ENCODE measurements around the gene KMT2D.

The KMT2D gene

DNA sequence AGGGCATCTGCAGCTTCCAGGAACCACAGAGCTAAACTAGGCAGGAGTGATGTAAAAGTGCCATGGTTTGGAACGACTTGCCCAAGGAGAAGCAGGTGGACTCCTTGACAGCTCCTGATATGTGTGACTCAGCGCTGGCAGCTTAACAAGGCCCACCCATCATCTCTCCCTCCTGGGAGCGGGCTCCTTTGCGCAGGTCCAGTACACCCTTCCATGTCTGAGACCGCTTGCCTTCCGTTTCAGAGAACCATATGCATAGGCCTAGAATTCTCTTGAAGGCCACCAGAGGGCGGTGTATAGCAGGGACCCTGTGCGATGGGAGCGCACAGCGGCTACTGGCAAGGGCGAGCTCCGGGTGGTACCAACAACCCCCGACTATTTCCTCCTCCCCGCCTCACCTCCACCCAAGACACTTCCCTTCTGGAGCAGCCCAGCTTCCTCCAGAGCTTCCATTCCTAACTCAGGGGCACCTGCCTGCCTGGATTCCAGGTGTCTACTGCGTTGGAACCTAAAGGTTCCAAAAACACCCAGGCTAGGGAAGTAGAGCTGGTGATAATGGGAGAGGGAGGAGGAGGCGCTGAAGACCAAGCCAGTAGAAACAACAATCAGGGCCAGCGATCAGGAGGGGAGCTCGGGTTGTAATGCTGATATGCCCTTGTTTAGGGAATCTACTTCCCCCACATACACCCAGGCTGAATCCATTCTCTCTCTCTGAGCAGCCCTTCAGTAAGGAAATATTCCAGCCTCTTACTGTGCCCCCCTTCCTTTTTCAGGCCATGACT lies 27.7 kb upstream of the KMT2D start:
- in situ Hi-C loops (cut with MboI; ENCODE audit: low sequenced_read_pairs): no loop called here

GRCh38 chr12:49086116-49086515 lies 25.5 kb upstream of the KMT2D start:
- in situ Hi-C loops (cut with MboI; ENCODE audit: low sequenced_read_pairs): no loop called here

DNA sequence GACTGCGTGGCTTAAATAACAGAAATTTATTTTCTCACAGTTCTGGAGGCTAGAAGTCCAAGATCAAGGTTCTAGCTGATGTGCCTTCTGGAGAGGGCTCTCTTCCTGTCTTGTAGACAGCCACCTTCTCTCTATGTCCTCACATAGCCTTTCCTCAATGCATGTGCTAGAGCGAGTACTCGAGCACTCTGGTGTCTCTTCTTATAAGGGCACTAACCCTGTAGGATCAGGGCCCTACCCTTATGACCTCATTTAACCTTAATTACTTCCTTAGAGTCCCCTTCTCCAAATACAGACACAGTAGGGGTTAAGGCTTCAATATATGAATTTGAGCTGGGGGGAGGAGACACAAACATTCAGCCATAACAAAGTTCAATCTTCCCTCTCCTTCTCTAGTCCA lies 23.8 kb upstream of the KMT2D start:
- in situ Hi-C loops (cut with MboI; ENCODE audit: low sequenced_read_pairs): no loop called here

GRCh38 chr12:49079793-49080192 lies 19.2 kb upstream of the KMT2D start:
- in situ Hi-C loops (cut with MboI; ENCODE audit: low sequenced_read_pairs): no loop called here

GRCh38 chr12:49070971-49071370 lies 10.4 kb upstream of the KMT2D start:
- in situ Hi-C loops (cut with MboI; ENCODE audit: low sequenced_read_pairs): loop anchor here (25.0 kb wide), 1 partner anchor 166 kb away; no protein-coding TSS in a partner anchor

GRCh38 chr12:49069507-49070346 lies 9.1 kb upstream of the KMT2D start, which contains the start of gene RHEBL1:
Gene RHEBL1, minus strand, starts transcription at chr12:49069979. Its CDS starts 194 bp downstream, at chr12:49069785.
- in situ Hi-C loops (cut with MboI; ENCODE audit: low sequenced_read_pairs): loop anchor here (25.0 kb wide), 1 partner anchor 168 kb away; no protein-coding TSS in a partner anchor

DNA sequence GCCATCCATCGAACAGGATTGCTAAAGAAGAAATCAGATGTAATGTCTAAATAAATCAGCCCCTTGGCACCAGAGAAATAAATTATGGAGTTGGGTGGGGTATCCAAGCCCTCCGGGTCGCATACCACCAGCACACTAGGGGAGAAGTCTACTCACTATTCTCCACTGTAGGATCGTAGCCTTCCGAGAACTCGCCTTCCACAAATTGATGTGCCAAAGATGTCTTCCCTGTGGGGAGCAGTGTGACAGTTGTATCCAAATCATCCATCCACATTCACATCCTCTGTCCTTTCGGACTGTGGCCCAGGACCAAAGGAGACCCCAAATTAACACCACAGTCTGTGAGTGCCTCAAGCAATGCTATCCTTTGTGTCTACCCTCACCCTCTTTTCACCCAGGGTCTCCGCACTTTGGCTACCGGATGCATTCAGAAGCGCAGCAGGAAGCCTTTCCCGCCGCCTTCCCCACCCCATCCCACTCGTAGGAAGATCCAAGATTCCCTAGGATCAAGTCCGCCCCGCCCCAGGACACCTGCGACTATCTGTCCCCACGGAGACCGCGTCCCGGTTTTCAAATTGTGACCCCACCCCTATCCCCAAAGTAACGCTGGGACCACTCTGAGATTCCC lies 8.4 kb upstream of the KMT2D start:
- in situ Hi-C loops (cut with MboI; ENCODE audit: low sequenced_read_pairs): loop anchor here (25.0 kb wide), 1 partner anchor 168 kb away; no protein-coding TSS in a partner anchor

- in situ Hi-C loops (cut with MboI; ENCODE audit: low sequenced_read_pairs): loop anchor here (25.0 kb wide), 1 partner anchor 171 kb away; no protein-coding TSS in a partner anchor
Measured at GRCh38 chr12:49066120-49066519, 5.5 kb upstream of the KMT2D start.

DNA sequence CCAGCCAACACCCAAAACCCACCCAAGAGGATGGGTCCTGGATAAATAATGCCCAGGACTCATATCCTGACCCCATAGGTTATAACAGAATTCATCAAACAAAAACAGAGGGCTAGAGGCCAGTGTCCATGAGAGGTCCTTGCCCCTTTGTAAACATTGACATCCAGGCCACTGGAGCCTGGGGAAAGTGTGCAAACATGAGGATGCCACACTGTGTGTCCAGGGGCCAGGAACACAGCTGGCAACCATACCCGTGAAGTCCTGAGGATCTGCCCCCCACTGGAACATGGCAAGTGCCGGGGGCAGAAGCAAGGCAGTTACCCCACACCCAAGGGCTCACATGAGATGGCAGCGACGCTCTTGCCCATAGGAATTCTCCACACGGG lies 4.2 kb upstream of the KMT2D start:
- in situ Hi-C loops (cut with MboI; ENCODE audit: low sequenced_read_pairs): loop anchor here (25.0 kb wide), 1 partner anchor 173 kb away; no protein-coding TSS in a partner anchor

DNA sequence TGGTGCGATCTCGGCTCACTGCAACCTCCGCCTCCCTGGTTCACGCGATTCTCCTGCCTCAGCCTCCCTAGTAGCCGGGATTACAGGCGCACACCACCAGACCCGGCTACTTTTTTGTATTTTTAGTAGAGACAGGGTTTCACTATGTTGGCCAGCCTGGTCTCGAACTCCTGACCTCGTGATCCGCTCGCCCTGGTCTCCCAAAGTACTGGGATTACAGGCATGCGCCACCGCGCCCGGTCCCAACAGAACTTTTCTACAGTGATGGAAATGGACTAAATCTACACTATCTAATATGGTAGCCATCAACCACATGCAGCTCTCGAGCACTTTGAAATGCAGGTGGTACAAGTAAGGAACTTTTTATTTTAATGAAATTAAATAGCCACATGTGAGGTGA lies 1.3 kb upstream of the KMT2D start:
- in situ Hi-C loops (cut with MboI; ENCODE audit: low sequenced_read_pairs): loop anchor here (25.0 kb wide), 1 partner anchor 175 kb away; no protein-coding TSS in a partner anchor

DNA sequence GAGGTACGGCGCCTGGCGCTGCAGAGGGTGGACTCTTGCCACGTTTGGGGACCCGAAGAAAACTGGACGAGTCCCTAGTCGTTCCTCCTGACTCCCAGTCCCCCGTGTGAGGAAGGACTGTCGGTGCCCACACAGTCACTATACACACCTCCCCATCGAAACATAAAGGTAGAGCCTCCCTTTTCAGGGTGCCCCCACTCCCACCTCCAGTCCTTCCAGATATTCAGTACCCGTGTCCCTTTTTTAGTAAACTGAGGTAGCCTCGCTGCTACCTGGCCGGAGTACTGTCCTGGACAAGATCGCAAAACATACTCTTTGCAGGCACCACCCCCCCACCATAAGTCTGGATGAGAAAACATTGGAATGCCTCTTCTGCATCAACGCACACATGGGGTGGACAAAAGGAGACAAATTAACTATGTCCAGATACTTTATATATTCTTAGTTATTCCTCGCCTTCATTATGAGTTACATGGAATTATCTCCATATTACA lies 610 bp upstream of the KMT2D start:
- in situ Hi-C loops (cut with MboI; ENCODE audit: low sequenced_read_pairs): loop anchor here (25.0 kb wide), 1 partner anchor 176 kb away; no protein-coding TSS in a partner anchor

GRCh38 chr12:49059299-49060171 lies 1.1 kb downstream of the KMT2D start:
- in situ Hi-C loops (cut with MboI; ENCODE audit: low sequenced_read_pairs): loop anchor here (25.0 kb wide), 1 partner anchor 178 kb away; no protein-coding TSS in a partner anchor

GRCh38 chr12:49059045-49059298 lies 1.6 kb downstream of the KMT2D start:
- in situ Hi-C loops (cut with MboI; ENCODE audit: low sequenced_read_pairs): loop anchor here (25.0 kb wide), 1 partner anchor 178 kb away; no protein-coding TSS in a partner anchor

DNA sequence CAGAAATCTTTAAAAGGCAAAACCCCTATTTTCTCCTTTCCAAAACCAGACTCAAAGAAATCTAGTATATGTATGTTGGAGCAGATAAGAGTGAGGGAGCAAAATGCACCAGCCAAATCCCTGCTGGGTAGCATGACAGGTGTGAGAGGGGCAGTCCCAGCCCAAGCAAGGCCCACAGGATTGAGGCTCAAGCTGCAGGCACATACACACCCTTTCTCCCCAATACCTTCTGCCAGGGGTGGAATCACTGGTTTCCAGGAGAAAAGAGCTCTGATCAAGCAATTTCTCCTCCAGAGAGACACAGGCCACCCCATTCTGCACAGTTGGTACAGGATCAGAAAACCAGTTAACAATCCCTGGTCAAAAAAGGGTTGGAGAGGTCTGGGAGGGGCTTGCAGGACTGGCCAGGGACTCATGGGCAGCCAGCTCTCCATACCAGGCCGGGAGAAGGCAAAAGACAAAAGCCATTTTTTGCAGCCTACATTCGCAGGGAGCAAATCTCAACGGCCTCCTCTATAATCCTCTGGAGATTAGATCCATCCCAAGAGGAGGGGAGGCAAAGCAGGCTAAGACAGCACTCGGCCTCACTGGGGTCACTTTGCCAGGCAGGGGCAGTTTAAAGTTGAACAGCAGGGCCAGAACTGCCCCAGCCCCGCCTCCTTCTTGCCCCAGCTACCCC lies 2.1 kb downstream of the KMT2D start:
- in situ Hi-C loops (cut with MboI; ENCODE audit: low sequenced_read_pairs): loop anchor here (25.0 kb wide), 1 partner anchor 179 kb away; no protein-coding TSS in a partner anchor

DNA sequence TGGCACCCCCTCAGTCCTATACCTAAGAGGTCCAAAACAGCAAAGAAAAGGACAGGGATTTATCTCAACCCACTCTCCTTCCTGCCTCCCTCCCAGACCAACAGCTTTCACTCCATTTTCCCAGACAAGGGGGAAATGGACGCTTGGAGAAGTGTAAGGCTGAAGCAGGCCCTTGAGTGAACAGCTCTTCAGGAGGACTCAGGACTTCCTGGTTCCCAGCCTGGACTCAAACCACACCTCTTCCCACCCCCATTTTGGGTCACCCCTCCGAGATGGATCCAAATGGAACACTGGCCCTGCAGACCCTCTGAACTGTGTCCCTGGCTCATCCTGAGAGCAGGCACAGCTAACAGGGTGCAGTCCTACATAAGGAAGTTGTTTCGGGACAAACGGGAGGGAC lies 2.7 kb downstream of the KMT2D start:
- in situ Hi-C loops (cut with MboI; ENCODE audit: low sequenced_read_pairs): loop anchor here (25.0 kb wide), 1 partner anchor 179 kb away; no protein-coding TSS in a partner anchor

DNA sequence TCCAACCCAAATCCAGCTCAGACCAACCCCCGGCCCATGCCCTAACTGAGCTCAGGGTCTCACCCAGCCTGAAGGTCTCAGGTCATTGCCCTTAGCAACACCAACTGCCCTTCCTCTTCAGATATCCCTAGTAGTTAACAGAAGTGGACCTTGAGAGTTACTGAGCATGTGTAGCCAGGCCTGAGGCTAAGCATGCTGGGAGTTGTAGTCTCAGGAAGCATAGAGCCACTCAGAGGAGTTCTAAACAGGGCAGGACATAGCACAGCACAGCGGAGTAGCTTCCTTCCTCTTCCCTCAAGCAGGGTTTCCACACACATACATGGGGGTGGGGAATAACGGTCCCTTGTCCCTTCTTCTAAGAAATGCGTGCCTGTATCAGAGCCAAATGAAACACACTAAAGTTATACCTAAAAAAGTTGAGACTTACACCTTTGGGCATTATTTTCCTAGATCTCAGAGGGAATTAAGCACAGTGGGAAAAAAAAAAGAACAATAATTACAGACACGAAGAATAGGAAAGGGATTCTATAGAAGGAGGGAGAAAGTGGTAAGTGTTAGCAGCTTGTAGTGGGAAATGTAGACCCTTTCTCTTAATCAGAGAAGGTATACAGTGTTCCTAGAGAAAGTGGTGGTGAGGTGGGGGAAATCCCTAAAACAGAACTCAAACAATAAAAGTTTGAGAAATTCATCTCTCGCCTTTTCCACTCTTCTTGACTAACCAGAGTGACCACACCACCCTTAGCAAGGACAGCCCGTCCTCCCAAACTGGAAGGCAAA lies 4.4 kb downstream of the KMT2D start:
- in situ Hi-C loops (cut with MboI; ENCODE audit: low sequenced_read_pairs): loop anchor here (25.0 kb wide), 1 partner anchor 181 kb away; no protein-coding TSS in a partner anchor

DNA sequence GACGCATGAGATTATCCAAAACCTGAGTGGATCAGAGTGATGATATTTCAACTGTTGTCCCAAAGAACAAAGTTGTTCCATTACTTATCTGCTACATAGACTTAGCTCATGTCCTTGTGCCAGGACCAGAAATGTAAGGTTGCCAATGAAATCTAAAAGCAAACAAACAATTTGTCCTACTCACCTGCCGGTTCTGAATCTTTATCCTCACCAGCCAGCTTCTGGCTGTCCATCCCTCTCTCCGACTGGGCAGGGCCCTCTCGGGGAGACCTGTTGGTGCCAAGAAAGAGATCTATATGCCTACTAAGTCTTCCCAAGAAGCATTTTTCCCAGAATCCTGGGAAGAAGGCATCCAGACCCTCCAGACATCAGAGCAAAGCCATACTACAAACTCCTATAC lies 5.5 kb downstream of the KMT2D start:
- in situ Hi-C loops (cut with MboI; ENCODE audit: low sequenced_read_pairs): loop anchor here (25.0 kb wide), 1 partner anchor 182 kb away; no protein-coding TSS in a partner anchor

- in situ Hi-C loops (cut with MboI; ENCODE audit: low sequenced_read_pairs): loop anchor here (25.0 kb wide), 1 partner anchor 183 kb away; no protein-coding TSS in a partner anchor
Measured at GRCh38 chr12:49054524-49054923, 6.1 kb downstream of the KMT2D start.

Measured in HL-60/S4 treated with phorbol 12-myristate 13-acetate at 8.2 ng/mL for 4 days and 3 days (cell line).